A172 (cell line): ENCODE results near the gene C16orf89. TPM values are rescaled to one million over a fixed set of nuclear protein-coding genes. Genes with fewer than 3 reads are reported as not detected.
A peak's percentile ranks its signal among the peaks of the same experiment; 100 is the strongest.
"Not testable (repeated sequence)": the region's sequence is repeated elsewhere in the genome, so short reads cannot be mapped to it uniquely, and the experiment has no call there.

Source experiments
- DNase-seq: peaks from one replicate; pipeline ENCODE4 v3.0.0-alpha.2; 2015; ENCODE audit warnings: low spot score
- total RNA-seq: library from RNA; depleted of rRNA; stranded (reverse); fragments of >200 nt; shearing (Covaris generic); gene quantifications from 2 replicates; pipeline ENCODE4 v1.2.3, GENCODE V29; 2014

C16orf89 gene
- total RNA-seq, 1 experiment from 2014 or later: not detected

- no peak for DNase-seq
Observed at GRCh38 chr16:5060073-5060641, 5.6 kb downstream of the C16orf89 start.

DNA sequence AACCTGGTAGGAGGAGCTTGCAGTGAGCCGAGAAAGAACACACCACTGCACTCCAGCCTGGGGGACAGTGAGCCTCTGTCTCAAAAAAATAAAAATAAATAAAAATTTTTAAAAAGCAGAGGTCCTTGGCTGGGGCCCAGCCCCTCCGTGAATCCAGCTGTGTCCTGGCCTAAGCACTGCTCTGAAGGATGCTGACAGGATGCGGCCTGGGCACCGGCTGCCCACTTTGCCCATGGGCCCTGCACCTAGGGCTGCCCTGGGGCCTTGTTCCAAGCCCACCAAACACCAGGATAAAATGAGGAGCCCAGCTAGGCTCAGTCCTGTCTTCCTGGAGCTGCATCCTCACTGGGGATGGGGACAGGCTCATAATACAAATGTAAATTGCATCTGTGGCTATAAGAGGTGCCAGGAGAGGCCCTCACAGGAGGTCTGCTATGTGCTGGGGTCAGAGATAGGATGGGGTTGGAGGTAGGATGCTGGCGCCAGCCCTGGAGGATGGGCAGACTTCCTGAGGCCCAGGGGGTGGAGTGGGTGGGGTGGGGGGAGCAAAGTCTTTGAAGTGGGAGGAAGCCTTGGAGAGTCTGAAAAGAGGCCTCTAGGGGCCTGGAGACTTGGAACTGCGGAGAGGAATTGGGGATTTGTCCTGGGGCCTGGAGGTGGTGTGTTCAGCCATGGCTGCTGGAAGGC is 6.2 kb downstream of the C16orf89 start:
- no peak for DNase-seq

DNA sequence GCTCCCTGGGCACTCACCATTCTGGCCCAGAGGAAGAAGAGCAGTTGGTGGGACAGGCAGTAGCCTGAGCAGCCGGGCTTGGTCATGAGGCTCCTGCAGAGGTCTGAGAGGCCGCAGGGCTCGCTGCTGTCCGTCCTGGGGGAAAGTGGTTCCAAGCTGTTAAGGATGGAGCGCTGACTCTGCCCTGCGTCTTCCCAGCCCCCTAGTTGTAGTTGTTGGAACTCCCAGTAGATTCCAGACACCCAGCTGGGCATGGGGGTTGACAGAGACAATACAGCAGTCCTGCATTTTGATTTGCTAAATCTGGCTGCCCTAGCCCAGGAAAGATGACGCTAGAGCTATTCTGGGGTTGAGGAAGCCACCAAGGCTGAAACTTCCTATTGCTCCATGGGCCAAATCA is 7.3 kb downstream of the C16orf89 start:
- DNase-seq: no peak

DNA sequence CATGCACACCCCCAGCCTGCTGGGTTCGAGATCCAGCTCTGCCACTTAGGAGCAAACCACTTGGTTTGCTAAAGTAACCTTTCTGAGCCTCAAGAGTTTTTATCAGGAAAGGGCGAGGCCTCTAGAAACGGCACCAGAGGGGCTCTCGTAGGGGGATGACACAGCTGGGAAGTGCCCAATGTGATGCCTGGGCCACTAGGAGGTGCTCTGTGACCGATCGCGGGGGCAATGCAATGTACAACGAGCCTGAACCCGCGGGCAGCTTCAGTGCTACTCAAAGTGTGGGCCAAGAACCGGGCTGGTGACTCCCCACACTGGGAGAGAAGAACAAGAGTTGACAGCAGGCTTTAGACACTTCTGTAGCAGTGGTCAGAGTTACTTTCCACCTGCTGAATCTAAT is 9.4 kb downstream of the C16orf89 start:
- no peak for DNase-seq

DNA sequence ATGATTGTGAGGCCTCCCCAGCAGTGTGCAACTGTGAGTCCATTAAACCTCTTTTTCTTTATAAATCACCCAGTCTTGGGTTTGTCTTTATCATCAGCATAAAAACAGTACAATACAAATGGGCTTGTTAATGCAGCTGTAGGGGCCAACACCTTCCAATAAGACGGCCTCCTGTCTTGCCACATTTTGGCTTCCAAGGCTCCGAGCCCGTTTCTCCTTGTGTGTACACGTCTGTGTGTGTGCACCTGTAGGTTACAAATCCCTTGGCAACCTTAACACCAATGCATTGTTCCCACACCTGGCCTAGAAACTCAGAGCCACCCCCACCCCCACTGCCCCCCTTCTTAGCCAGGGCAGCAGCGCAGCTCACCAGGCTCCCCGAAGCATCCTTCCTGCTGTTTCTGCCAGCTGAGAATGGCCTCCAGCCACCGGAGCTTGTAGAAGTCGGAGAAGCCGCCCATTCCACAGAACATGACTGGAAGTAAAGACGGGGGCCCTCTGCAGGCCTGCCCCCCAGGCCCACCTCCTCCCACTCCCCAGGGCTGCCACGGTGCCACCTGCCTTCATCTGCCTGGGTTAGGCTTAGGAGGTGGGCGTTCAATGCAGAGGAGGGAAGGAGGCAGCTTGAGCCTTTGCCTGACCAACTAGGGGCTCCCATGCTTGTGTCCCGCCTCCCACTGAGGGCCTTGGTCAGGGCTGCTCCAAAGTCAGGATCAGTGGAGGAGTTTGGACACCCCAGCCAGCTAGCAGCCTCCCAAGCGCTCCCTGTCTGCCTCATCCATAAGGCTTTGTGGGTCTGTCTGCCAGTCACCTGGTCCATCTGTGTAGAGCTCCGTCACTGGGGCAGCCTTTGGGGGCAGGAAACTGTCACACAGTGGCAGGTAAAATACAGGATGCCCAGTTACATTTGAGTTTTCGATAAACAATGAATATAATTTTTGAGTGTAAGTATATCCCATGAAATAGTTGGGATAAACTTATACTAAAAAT is 10.6 kb downstream of the C16orf89 start:
- DNase-seq: no peak

DNA sequence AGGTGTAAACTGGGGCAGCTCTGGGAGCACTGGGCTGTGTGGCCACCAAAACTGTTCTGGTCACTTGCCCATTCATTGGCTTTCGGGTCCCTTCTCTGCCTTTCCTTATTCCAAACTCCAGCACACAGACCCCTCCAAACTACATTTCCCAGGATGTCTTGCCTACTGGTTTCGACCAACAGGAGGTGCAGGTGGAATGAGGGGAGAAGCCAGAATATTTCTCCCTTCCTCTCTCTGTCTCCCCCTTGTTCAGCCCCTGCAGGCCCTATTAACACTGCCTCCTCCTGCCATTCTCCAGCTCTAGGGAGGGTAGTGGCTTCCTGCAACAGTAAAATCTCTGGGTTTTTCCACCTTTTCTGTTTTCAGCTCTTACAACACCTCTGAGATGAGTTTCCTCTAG is 18.8 kb downstream of the C16orf89 start:
- DNase-seq: no peak

- no peak for DNase-seq
Observed at GRCh38 chr16:5045499-5046115, 20.1 kb downstream of the C16orf89 start.

DNA sequence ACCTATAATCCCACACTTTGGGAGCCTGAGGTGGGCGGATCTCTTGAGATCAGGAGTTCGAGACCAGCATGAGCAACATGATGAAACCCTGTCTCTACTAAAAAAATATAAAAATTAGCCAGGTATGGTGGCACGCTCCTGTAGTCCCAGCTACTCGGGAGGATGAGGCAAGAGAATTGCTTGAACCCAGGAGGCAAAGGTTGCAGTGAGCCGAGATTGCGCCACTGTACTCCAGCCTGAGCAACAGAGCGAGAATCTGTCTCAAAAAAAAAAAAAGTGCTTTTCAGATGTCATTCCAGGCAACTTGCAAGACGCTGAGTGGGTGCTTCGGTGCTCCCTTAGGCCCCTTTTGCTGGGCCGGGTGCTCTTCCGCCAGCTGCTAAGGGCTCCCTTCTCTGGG is 21.2 kb downstream of the C16orf89 start:
- not testable (repeated sequence) for DNase-seq

GRCh38 chr16:5044011-5044540 is 21.7 kb downstream of the C16orf89 start:
- DNase-seq: no peak

- DNase-seq: peak; percentile 39
Observed at GRCh38 chr16:5042574-5043171, 23.1 kb downstream of the C16orf89 start.

DNA sequence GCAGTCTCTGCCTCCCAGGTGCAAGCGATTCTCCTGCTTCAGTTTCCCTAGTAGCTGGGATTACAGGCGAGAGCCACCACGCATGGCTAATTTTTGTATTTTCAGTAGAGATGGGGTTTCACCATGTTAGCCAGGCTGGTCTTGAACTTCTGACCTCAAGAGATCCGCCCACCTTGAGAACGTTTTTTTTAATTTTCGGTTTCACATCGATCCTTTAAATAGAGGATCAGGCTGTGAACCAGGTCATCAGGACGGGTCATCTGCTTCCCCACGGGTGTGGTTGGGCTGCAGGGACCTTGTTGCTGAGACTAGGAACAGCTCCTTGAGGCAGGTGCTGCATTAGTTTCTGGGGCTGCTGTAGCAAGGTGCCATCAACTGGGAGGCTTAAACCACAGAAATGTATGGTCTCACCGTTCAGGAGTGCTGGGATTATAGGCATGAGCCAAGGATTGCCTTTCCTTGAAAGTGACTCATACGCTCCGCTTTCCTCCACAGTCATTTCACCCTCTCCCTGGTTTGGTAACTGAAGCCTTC is 24.1 kb downstream of the C16orf89 start:
- DNase-seq: peak; percentile 94

- no peak for DNase-seq
Observed at GRCh38 chr16:5040451-5040850, 25.3 kb downstream of the C16orf89 start.

GRCh38 chr16:5036228-5037156 is 29.3 kb downstream of the C16orf89 start:
- DNase-seq: no peak

DNA sequence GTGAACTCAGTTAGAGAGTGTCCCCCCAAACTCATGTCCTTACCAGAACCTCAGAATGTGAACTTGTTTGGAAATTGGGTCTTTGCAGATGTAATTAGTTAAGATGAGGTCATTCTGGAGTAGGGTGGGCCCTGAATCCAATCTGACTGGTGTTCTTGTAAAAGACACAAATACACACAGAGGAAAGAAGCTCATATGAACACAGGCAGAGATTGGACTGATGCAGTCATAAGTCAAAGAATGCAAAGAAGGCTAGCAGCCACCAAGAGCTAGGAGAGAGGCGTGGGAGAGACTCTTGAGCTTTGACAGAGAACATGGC is 29.9 kb downstream of the C16orf89 start:
- DNase-seq: no peak

GRCh38 chr16:5034167-5034523 is 31.6 kb downstream of the C16orf89 start:
- DNase-seq: no peak

GRCh38 chr16:5033256-5034166 is 32.2 kb downstream of the C16orf89 start, which contains the start of gene NAGPA:
TSS of gene NAGPA (minus strand) at chr16:5033935. CDS start at chr16:5033914, 21 bp downstream.
- peak; percentile 72 for DNase-seq

DNA sequence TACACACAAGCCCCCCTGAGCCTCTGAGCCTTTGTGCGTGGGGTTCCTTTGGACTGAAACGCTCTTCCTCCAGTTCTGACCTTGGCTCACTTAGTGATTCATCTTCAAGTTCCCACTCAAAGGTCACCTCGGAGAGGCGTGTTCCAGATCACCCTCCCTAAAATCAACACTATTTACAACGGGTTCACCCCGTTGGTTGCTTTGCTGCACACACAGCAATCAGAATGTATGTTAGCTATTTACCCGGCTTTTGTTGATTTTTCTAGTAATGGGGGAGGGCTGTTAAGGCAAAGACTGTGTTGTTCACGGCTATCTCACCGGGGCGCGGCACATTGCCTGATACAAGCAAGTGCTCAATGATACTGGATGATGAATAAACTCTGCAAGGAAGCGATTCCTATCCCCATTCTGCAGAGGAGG is 33.0 kb downstream of the C16orf89 start:
- no peak for DNase-seq

DNA sequence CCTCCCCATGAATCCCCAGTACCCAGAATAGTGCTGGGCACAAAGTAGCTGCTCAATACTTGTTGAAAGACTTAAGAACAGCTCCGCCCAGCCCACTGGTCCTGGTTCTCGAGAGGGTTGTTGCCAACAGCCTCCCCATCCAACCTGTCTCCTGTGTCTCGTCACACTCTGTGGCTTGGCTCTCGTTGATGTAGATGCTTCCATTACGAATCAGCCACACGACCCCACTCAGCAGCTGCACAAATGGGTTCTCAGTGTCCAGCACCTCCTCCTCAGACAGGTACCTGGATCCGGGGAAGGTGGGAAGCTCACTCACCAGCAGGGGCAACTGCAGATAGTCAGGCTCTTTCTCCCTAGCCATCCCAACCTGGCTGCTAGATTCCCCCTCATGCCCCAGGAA is 34.2 kb downstream of the C16orf89 start:
- no peak for DNase-seq

GRCh38 chr16:5030251-5030870 is 35.4 kb downstream of the C16orf89 start:
- DNase-seq: no peak
